OCI-LY7 (cell line): ENCODE results near the gene IDE. TPM values are rescaled to one million over a fixed set of nuclear protein-coding genes. Genes with fewer than 3 reads are reported as not detected.

Experiments
- BruUV-seq: library from RNA; stranded (reverse); fragments of 400-500 nt; replicated peaks from 2 replicates; lab custom pipeline; 2021; lab: Mats Ljungman, UMichigan
- CTCF ChIA-PET: fragments of 300-600 bp; sonication (Branson Sonifier 250); formaldehyde crosslinking; loops from one replicate; lab custom pipeline; 2022; ENCODE audit warnings: antibody characterized with exemption; ENCODE audit not compliant: unreplicated experiment; lab: Charles Lee
- POLR2A ChIA-PET: fragments of 300-600 bp; sonication (Branson Sonifier 250); formaldehyde crosslinking; loops from one replicate; lab custom pipeline; 2022; ENCODE audit warnings: antibody characterized with exemption; lab: Charles Lee
- DNase-seq: peaks from one replicate; pipeline ENCODE4 v3.0.0-alpha.2; 2015; ENCODE audit warnings: low spot score
- H2AFZ ChIP-seq: fragments of 200-600 bp; sonication (generic), shearing (Covaris generic); 2 replicates; pipeline ENCODE4 v1.6.1; 2014; ENCODE audit warnings: mild to moderate bottlenecking, antibody characterized with exemption, low read length, moderate library complexity
- H3K27ac ChIP-seq: fragments of 200-600 bp; sonication (generic); 2 replicates; pipeline ENCODE4 v1.5.1; 2014; ENCODE audit warnings: mixed run types, low read depth, mild to moderate bottlenecking, moderate library complexity, low read length, inconsistent platforms; ENCODE audit not compliant: poor library complexity, severe bottlenecking
- H3K36me3 ChIP-seq: fragments of 200-600 bp; sonication (generic); 2 replicates; pipeline ENCODE4 v1.6.1; 2014; ENCODE audit warnings: mild to moderate bottlenecking, antibody characterized with exemption, low read length, moderate library complexity, mixed read lengths; ENCODE audit not compliant: insufficient read depth
- H3K4me1 ChIP-seq: fragments of 200-600 bp; sonication (generic); 2 replicates; pipeline ENCODE4 v1.5.1; 2014; ENCODE audit warnings: mild to moderate bottlenecking, low read length; ENCODE audit not compliant: insufficient read depth, poor library complexity, severe bottlenecking
- H3K4me2 ChIP-seq: fragments of 200-600 bp; sonication (generic); 2 replicates; pipeline ENCODE4 v1.6.1; 2014; ENCODE audit warnings: mild to moderate bottlenecking, low read length
- H3K4me3 ChIP-seq: fragments of 200-600 bp; sonication (generic); 2 replicates; pipeline ENCODE4 v1.5.1; 2014; ENCODE audit warnings: mild to moderate bottlenecking, low read depth, low read length; ENCODE audit not compliant: poor library complexity, severe bottlenecking
- H3K79me2 ChIP-seq: fragments of 200-600 bp; sonication (generic); 2 replicates; pipeline ENCODE4 v1.6.1; 2016; ENCODE audit warnings: low read depth, mild to moderate bottlenecking, low read length, moderate library complexity, mixed read lengths; ENCODE audit not compliant: insufficient read depth
- H3K9me2 ChIP-seq: fragments of 200-600 bp; sonication (generic); 2 replicates; pipeline ENCODE4 v1.6.1; 2016; ENCODE audit warnings: mild to moderate bottlenecking, low read length, mixed read lengths; ENCODE audit not compliant: insufficient read depth
- H3K9me3 ChIP-seq: fragments of 200-600 bp; sonication (generic); 2 replicates; pipeline ENCODE4 v1.6.1; 2014; ENCODE audit warnings: mild to moderate bottlenecking, mixed run types, low read length, mixed read lengths
- H4K20me1 ChIP-seq: fragments of 200-600 bp; sonication (generic); 2 replicates; pipeline ENCODE4 v1.6.1; 2014; ENCODE audit warnings: mild to moderate bottlenecking, antibody characterized with exemption, low read length, moderate library complexity, mixed read lengths; ENCODE audit not compliant: insufficient read depth
- CTCF ChIP-seq: fragments of 200-600 bp; sonication (generic); conservative IDR thresholded peaks from 2 replicates; pipeline ENCODE4 v1.5.1; 2014; ENCODE audit warnings: mild to moderate bottlenecking, antibody characterized with exemption, low read length, moderate library complexity, mixed read lengths
- EZH2phosphoT487 ChIP-seq: fragments of 200-600 bp; sonication (generic); IDR thresholded peaks from 2 replicates; pipeline ENCODE4 v1.6.1; 2018; ENCODE audit warnings: low read depth, borderline replicate concordance, mild to moderate bottlenecking, mixed run types, antibody characterized with exemption, low read length, moderate library complexity, mixed read lengths
- intact Hi-C: fragments of 100-400 bp; cut with micrococcal nuclease; formaldehyde crosslinking; loops from one replicate; pipeline ENCODE4 v1.10.0; 2022; ENCODE audit not compliant: unreplicated experiment
- total RNA-seq, 2 experiments: library from RNA; depleted of rRNA in 1 of 2; stranded (reverse); fragments of >200 nt in 1 of 2; shearing (Covaris generic) in 1 of 2; gene quantifications; 2 replicates each; pipeline ENCODE4 v1.2.3, GENCODE V29; 2014 to 2022

The IDE gene
- total RNA-seq, 2 experiments from 2014 or later: 14.2 to 42.4 TPM

- no peak overlapping the region for H3K27ac ChIP-seq
- no peaks in the 10 kb centered on the region for H4K20me1 ChIP-seq
- no TSS peak for BruUV-seq
- no peaks in the 10 kb centered on the region for H3K36me3 ChIP-seq
- no peak overlapping the region for H2AFZ ChIP-seq
- ChIA-PET POLR2A (interaction anchor here (0.5 kb wide), 1 partner anchor 123 kb away, joined by 4 read pairs; no protein-coding TSS in a partner anchor), CTCF (no interaction called here)
- no peak overlapping the region for H3K4me3 ChIP-seq
- intact Hi-C loops: no loop called here
- no peak for TF ChIP-seq EZH2phosphoT487
- no peak for TF ChIP-seq CTCF
- no peaks in the 10 kb centered on the region for H3K4me1 ChIP-seq
- H3K79me2 ChIP-seq: no peaks in the 10 kb centered on the region
- no peak for DNase-seq
- no peaks in the 10 kb centered on the region for H3K9me2 ChIP-seq
- H3K4me2 ChIP-seq: no peak overlapping the region
- no peaks in the 10 kb centered on the region for H3K9me3 ChIP-seq
These were observed 160.9 kb downstream of the IDE start for GRCh38 chr10:92413011-92413410.

- intact Hi-C loops: no loop called here
- Histone ChIP-seq H3K4me2 (no peak overlapping the region), H3K4me3 (no peak overlapping the region), H3K36me3 (no peaks in the 10 kb centered on the region), H3K9me2 (no peaks in the 10 kb centered on the region), H3K9me3 (no peaks in the 10 kb centered on the region), H4K20me1 (no peaks in the 10 kb centered on the region), H2AFZ (no peak overlapping the region), H3K27ac (no peak overlapping the region), H3K4me1 (no peaks in the 10 kb centered on the region), H3K79me2 (no peaks in the 10 kb centered on the region)
- TF ChIP-seq EZH2phosphoT487 (no peak), CTCF (no peak)
- CTCF ChIA-PET: interaction anchor here (0.7 kb wide), 1 partner anchor 337 kb away, joined by 4 read pairs; no protein-coding TSS in a partner anchor
- POLR2A ChIA-PET: no interaction called here
- BruUV-seq: no TSS peak
- DNase-seq: no peak
These were observed 162.5 kb downstream of the IDE start for GRCh38 chr10:92411406-92411805.

GRCh38 chr10:92410501-92410900, 163.4 kb downstream of the IDE start:
- DNase-seq: no peak
- Histone ChIP-seq H3K4me1 (no peaks in the 10 kb centered on the region), H4K20me1 (no peaks in the 10 kb centered on the region), H3K9me3 (no peaks in the 10 kb centered on the region), H3K4me2 (no peak overlapping the region), H3K27ac (no peak overlapping the region), H2AFZ (no peak overlapping the region), H3K9me2 (no peaks in the 10 kb centered on the region), H3K79me2 (no peaks in the 10 kb centered on the region), H3K4me3 (no peak overlapping the region), H3K36me3 (no peaks in the 10 kb centered on the region)
- no TSS peak for BruUV-seq
- intact Hi-C loops: no loop called here
- TF ChIP-seq EZH2phosphoT487 (no peak), CTCF (no peak)
- ChIA-PET CTCF (no interaction called here), POLR2A (no interaction called here)
